ENCODE results near the gene PPP1R13B.
"Not testable (repeated sequence)": the region's sequence is repeated elsewhere in the genome, so short reads cannot be mapped to it uniquely, and the experiment has no call there.

Gene PPP1R13B

DNA sequence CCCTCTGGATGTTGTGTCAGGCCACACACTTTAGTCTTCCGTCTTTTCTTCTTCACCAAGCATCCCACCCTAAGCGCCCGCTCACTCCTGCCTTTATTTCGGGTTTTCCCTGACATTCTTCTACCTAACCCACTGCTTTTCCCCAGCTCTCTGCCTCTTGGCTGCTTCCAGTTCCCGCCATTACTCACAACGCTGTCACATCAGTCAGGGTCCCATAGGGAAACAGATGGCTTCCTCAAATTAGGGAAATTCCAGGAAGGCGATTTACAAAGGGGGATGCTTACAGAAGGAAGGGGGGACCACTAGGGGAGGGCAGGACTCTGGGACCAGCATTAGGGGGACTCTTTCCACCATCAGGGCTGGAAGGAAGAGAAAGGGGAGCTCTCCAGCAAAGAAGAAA lies 9.2 kb upstream of the PPP1R13B start:
- DNase-seq = no peak

DNA sequence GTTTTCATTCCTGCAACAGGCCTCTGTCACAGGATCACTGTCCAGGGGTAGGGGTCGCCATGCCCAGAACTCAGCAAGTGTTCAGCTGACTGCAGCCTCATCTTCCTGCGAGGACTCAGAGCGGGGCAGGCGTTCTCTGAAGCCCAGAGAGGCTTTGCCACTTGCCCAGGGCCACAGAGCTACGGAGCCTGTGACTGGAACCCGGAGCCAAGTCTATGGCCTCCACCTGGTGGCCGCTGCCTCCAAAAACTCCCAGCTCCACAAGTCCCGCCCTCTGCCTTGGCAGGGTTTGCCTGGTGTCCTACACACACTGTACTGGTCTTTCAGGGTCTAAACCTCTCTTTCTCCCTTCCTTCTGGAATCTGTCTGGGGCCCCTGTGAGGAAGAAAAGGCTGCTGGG lies 8.7 kb upstream of the PPP1R13B start:
- DNase-seq = no peak

DNA sequence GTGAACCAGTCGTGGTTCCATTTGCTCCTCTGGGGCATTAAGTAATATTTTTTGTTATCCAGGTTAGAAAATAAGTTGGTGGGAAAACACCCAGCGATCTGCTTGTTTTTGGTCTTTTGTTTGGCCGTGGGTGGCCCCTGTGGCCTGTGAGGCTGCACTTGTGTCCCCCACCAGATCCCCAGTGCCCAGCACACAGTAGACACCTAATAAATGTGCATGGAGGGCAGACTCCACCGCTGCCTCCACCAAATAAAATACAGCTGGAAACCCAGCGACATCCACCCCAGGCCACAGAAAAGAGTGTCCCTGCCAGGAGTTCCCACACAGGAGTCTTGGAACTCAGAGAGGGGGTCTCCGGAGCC lies 8.3 kb upstream of the PPP1R13B start:
- DNase-seq = no peak

DNA sequence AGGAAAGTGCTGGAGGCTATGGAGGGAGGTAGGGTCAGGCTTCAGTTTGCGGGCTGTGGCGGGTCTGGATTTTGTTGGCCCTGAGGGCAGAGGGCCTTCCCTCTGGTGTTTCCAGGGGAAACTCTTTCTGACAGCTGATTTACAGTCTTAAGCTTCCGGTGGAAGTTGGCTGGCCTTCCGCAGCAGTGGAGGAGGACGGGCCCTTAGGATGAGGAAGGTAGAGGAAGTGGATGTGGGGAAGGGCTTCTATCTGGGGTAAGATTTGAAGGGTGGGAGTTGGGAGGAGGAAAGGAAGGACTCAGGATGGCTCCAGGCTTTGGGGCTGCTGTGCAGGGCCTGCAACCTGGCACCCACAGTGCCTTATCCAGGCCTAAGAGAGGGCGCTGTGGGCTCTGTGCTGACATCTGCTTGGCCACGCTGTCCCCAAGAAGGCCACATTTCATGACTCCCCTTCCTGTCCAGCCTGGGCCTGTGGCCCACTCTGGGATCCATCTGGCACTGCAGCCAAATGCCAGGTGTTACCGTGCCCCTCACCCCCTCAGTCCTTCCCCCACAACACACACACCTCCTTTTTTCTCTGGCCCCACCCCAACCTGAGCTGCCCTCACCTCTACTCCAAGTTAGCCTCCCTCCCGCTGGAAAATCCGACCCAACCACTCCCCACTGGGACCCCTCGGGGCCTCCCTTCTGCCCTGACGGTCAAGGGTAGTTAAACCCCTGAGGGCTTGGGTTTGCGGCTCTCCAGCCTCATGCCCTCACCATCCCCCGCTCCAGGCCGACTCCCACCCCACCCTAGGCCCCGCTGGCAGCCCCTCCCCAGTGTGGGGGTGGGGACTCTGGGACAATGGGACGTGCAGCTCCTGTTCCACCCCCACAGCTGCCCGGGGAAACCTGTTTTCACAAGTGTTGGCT lies 7.7 kb upstream of the PPP1R13B start:
- DNase-seq = no peak

DNA sequence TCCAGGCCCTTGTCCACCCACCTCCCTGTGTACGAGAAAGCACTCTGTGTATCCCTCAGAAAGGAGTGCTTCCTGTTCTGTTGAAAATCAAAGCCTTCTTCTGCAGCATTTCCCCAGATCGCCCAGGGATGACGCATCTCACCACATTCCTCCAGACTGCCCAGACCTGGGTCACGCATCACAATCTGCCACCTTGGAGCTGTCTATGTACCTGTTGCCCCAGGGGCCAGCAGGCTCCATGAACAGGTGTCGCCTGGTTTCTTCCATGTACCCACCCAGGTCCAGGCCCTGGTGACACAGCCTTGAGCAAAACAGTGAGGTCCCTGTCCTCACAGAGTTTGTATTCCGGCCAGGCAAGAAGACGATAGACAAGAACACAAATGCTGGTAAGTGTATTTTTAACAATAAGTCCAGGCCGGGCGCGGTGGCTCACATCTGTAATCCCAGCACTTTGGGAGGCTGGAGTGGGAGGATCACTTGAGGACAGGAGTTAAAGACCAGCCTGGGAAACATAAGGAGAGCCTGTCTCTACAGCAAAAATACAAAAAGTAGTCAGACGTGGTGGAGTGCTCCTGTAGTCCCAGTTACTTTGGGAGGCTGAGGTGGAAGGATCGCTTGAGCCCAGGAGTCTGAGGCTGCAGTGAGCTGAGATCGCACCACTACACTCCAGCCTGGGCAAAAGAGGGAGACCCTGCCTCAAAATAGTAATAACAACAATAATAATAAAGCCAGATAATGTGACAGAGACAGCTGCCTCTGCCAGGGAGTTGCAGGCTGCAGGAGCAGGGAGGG lies 6.8 kb upstream of the PPP1R13B start:
- DNase-seq = no peak

DNA sequence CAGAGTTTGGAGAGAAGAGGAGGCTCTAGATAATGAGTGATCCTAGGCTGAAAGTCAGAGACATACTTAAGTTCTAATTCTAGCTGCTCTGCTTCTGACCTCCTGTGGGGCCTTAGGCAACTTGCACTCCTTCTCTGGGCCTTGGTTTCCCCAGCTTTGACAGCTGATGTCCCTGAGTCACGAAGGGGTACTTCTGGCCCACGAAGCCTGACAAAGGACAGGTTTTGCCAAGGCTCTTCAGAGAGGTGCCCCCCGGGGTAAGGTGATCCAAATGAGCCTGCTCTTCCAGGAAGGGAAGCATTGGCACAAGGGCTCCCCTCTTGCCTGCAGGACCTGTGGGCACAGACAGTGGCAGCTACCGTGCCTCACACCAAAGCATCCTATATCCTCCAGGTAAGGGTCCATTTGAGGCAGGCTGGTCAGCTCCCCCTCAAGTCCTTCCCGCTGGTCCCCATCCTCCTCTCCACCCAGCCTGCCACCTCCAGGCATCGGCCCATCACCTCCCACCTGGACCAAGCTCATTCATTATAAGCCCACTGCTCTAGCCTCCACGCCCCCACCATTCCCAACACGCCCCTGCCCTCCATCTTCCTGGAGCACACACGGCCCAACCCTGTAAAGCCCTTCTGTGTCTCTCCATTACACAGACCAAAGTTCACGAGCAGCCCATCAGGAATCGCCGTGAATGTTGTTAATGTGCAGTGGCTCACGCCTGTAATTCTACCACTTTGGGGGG lies 1.9 kb upstream of the PPP1R13B start:
- no peak for DNase-seq

DNA sequence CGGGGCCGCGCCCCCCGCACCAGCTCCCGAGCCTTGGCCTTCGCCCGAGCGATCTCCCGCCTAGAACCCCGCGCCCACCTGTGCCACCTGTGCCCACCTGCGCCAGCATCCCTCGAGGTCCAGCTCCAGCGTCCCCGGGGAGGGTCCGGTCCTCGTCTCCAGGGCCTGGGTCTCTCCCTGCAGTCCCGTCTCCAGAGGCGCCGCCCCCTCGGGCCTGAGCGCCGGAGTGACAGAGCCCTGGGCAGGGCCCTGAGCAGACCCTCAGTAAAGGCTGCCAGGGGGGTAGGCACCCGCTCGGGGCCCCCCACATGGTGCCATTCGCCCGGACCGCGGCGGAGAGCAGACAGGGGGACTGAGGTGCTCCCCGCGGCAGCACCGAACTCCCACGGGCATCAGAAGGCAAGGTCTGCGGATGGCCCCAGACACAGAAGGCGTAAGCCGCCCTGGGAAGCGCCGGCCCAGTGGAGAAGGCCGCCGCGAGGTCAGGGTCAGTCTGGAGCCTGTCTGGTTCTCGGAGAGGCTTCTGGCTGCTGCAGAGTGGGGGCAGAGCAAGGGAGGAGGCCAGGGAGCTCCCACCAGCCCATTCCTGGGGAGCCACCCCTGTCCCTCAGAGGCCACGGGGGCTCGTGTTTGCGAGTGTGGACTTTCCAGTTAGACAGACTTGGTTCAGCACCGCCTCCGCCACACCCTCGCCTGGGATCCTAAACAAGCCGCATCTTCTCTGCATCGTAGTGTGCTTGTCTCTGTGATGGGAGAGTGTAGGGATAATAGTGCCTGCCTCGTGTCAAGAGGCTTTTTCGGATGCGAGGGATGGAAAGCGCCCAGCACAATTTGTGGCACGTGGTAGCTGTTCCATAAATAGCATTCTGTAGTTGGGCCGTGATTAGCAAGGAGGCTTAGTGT lies 1.1 kb upstream of the PPP1R13B start:
- no peak for DNase-seq

DNA sequence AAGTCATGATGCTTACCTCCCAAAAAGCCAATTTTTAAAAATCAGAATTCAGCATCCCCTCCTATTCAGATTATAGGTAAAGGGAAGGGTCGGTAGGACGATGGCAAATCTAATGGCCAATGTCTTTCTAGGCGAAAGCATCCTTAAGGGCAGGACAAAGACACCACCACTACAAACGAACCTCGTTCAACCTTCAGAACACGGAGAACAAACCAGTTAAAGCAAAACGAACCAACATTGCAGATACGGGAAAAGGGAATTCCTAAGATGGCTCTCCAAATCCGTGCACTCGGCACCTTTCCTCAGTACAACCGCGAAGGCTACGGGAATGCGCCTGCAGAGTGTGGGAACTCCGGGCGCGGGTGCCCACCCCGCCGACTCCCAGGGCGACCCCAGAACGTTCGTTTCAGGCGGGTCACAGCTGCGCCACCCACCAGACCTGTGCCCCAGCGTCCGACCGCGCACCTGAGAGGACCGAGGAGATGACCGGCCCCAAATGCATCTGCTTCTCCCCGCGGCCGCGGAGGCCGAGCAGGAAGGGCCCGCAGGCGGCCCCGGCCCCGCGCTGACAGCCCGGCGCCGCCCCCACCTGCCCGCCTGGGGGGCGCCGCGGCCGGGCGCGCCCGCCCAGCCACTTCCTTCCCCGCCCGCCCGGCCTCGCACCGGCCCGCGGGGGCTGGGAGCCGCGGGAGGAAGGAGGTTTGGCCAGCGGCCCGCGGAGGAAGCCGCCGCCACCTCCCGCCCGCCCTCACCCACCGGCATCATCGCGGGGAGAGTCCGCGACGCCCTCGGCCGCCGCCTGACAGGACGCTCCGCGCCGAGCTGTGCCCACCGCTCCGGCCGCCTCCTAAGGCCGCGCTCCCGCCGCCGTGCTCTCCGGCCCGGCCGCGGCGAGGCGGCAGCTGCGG lies 578 bp downstream of the PPP1R13B start:
- DNase-seq = peak; percentile 26

DNA sequence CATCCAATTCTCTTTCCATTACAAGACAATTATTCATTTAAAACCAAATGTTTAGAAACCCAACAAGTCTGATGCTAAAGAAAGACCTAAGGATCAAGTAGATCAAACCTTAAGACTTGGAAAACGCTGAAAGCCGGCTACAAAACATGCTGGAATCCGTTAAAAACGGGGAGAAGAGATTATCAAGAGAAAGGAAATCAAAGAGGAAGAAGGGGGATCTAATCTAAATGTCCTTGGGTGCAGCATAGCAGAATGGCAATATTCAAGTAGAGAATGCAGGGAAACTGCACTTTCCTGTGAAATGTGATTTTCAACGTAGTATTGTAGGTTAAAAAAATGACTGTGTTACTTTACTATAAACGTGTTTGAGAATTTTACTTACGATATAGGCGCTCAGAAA lies 1.3 kb downstream of the PPP1R13B start:
- no peak for DNase-seq

DNA sequence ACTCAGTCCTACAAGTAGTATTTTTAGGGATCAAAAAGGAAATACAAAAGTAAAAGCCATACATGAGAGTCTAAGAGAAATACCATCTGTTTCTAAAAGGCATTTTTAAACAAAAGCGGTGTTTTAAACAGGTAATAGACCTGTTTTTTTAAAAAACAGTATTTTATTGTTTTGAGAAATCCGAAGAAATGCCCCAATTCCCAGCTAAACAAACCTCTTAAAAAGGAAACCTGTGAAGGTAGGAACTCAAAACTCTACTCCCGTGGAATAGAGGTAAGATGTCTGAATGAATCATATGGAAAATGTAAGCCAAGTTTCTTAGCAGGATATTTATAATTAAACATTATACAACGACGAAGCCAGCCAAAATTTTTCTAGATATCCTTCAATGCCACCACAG lies 2.0 kb downstream of the PPP1R13B start:
- no peak for DNase-seq

DNA sequence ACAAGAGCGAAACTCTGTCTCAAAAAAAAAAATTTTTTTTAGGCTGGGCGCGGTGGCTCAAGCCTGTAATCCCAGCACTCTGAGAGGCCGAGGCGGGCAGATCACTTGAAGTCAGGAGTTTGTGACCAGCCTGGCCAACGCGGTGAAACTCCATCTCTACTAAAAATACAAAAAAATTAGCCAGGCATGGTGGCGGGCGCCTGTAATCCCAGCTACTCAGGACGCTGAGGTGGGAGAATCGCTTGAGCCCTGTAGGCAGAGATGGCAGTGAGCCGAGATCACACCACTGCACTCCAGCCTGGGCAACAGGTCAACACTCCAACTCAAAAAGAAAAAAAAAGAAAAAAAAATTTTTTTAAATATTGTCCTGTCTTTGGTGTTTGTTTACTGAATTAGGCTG lies 6.1 kb downstream of the PPP1R13B start:
- DNase-seq = not testable (repeated sequence)

DNA sequence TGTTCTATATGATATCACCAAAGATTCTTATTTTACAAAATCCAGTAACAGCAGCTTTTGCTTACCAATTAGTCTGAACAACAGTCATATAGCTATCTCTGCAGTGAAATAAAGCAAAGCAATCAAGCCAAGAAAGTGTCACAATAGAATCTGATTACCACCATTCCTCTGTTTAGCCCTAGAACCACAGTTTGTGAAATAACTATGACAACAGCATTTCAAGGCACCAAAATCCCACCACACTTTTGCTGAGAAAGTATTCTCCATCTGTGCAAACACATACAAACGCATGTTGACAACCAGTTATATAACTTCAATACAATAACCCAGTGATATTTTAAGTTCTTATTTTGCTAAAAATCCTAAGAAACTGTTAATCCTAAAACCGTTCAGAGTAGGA lies 7.4 kb downstream of the PPP1R13B start:
- no peak for DNase-seq

DNA sequence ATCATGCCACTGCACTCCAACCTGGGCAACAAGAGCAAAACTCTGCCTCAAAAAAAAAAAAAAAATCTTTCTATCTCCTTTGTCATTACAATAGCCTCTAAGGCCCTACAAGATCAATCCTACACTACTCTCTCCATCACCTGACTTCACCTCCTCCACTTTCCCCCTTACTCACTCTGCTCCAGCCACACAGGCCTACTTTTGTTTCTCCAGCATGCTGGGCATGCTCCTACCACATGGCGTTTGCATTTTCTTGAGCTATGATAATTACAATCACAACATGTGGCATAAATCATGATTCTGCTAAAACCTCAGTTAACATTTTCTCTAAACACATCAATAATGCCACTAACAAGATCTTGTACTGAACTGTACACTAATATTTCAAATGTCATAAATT lies 7.8 kb downstream of the PPP1R13B start:
- no peak for DNase-seq

DNA sequence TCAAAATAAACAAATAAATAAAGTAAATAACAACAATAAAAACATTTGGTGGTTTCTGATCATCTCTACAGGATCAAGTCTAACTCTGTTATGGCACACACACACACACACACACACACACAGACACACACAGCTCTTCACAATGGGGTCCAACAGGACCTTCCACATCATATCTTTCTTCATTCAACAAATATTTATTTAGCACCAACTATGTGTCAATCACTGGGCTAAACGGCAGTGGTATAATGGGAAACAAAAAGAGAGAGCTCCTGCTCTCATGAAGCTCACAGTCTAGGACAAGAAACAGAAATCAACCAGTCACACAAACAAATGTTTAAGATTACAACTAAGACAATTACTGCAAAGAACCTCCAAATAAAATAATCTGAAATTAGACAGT lies 9.3 kb downstream of the PPP1R13B start:
- no peak for DNase-seq

DNA sequence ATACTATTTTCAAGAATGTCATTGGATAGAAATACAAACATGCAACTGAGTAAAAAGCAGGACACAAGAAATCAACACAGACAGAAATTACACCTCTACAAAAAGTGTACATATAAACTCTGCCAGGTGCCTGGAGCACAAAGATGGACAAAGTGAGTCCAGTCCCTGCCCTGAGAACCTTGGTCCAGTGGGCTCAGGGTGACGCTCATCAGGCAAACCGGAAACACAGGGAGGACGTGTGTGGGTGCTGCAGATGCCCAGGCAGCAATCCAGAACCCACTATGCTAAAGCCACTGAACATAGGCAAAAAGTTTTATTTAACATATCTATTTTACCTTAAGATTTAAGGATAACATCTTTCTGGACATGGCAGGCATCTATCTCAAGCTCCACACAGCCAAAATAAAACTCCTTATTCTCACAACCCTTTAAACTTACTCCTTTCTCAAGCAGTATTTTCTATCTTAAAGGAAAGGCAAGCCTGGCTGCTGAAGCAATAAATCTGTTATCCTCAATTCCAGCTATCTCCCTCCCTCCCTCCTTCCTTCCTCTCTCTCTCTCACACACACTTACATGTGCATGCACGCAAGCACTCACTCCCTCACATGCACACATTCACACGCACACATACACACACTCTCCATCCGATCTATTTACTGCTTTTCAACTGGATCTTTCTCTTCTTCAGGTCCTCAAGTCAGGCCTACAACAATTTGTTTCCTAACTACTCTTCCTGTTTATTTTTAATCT lies 10.2 kb downstream of the PPP1R13B start:
- no peak for DNase-seq

DNA sequence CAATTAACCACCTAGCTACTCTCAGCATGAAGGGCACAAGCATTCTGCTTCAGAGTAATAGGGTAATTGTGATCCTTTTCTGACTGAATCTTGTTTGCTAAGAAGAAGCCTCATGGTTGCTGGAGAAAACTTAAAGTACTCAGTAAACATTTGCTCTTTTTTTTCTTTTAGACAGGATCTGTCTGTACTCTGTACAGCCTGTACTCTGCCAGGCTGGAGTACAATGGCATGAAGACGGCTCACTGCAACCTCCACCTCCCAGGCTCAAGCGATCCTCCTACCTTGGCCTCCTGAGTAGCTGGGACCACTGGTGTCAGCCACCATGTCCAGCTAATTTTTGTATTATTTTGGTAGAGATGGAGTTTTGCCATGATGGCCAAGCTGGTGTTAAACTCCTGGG lies 12.4 kb downstream of the PPP1R13B start:
- DNase-seq = no peak

DNA sequence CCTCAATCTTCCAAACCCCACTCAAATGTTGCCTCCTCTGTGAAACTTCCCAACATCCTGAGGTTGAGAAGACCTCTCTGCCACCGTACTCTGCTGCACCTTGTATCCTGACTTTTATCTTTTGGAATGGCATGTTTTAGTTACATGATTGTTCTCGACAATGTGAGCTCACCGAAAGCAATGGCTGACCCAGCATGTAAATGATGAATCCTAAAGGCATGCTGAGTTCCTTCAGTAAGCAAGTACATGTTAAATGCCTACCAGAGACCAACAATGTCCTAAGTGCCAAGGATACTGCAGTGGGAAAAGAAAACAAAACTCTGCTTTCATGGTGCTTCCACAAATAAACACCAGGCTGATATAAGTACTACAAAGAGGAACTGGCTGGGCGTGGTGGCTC lies 13.7 kb downstream of the PPP1R13B start:
- no peak for DNase-seq

DNA sequence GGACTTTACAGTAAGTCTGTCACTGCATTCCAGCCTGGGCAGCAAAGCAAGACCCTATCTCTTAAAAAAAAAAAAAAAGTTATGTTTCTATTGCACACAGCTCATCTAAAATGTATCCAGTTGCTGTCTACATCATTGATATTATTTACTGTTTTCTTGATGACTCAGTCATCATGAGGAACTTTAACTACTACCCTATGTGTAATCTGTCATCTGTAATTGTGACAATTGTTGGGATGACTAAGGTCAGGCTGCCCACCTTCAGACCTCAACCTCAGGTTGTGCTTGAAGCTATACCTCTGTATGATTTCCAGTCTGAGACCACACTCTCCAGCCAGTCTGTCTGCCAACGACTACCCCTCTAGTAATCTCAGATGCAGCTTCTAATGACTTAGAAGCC lies 15.3 kb downstream of the PPP1R13B start:
- no peak for DNase-seq

DNA sequence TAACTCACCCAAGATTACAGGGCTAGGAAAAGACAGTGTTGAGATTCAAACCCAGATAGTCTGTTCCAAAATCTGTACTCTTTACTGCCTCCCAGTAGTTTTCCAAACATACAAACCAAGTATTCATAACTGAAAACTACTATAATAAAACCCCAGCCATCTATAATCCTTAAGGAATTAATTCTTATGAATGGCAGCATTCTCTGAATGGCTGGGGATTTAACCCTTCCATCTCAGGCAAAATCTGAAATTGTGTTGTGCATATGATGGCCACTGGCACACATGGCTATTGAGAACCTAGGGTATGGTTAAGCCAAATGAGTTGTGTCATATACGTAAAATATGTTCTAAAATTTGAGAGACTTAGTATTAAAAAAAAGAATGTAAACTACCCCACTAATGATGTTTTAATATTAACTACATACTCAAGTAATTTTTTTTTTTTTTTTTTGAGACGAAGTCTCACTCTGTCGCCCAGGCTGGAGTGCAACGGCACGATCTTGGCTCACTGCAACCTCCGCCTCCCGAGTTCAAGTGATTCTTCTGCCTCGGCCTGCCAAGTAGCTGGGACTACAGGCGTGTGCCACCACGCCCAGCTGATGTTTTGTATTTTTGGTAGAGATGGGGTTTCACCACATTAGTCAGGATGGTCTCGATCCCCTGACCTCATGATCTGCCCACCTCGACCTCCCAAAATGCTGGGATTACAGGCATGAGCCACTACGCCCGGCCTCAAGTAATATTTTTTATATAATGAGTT lies 16.7 kb downstream of the PPP1R13B start:
- DNase-seq = no peak
